SH-SY5Y (cell line): ENCODE data around the gene ME1.

Experiments used
- GATA2 ChIP-seq: IDR thresholded peaks from 2 replicates; pipeline ENCODE4 v1.6.1; 2011; ENCODE audit warnings: mild to moderate bottlenecking, low read depth, low read length
- GATA3 ChIP-seq: IDR thresholded peaks from 2 replicates; pipeline ENCODE4 v1.6.1; 2011; ENCODE audit warnings: low read depth, mild to moderate bottlenecking, low read length, moderate library complexity

- TF ChIP-seq GATA2 (no peak), GATA3 (no peak)
Measured at GRCh38 chr6:83389606-83390005, 41.2 kb downstream of the ME1 start.
